Osteoblast (primary cell): ENCODE results near the gene CTBP2. TPM values are rescaled to one million over a fixed set of nuclear protein-coding genes. Genes with fewer than 3 reads are reported as not detected.

Experiments used
- DNase-seq: peaks from one replicate; pipeline ENCODE4 v3.0.0; 2011; ENCODE audit warnings: low spot score, mixed read lengths; ENCODE audit not compliant: insufficient read length; ENCODE audit errors: missing footprints
- H2AFZ ChIP-seq: 2 replicates; pipeline ENCODE4 v1.6.0; 2011; ENCODE audit warnings: mild to moderate bottlenecking, low read length
- H3K27ac ChIP-seq: 2 replicates; pipeline ENCODE4 v1.5.1; 2011; ENCODE audit warnings: mild to moderate bottlenecking, low read depth, low read length, moderate library complexity
- H3K27me3 ChIP-seq: 2 replicates; pipeline ENCODE4 v1.6.0; 2012; ENCODE audit warnings: mild to moderate bottlenecking, control low read depth, inconsistent platforms, low read length, moderate library complexity; ENCODE audit not compliant: insufficient read depth
- H3K36me3 ChIP-seq: 2 replicates; pipeline ENCODE4 v1.5.1; 2011; ENCODE audit warnings: mild to moderate bottlenecking, low read length, control low read depth, moderate library complexity; ENCODE audit not compliant: insufficient read depth
- H3K4me1 ChIP-seq: 2 replicates; pipeline ENCODE4 v1.5.1; 2011; ENCODE audit warnings: mild to moderate bottlenecking, low read length, control low read depth, moderate library complexity; ENCODE audit not compliant: insufficient read depth
- H3K4me2 ChIP-seq: 2 replicates; pipeline ENCODE4 v1.6.0; 2011; ENCODE audit warnings: mild to moderate bottlenecking, low read length; ENCODE audit not compliant: insufficient read depth
- H3K4me3 ChIP-seq: fragments of 200-600 bp; sonication (generic); 3 replicates; pipeline ENCODE4 v1.5.1; 2012; ENCODE audit warnings: mild to moderate bottlenecking, low read length, inconsistent platforms; ENCODE audit not compliant: insufficient read depth
- H3K79me2 ChIP-seq: 2 replicates; pipeline ENCODE4 v1.6.0; 2012; ENCODE audit warnings: mild to moderate bottlenecking, low read length, control low read depth, inconsistent platforms; ENCODE audit not compliant: insufficient read depth
- H3K9me3 ChIP-seq: 2 replicates; pipeline ENCODE4 v1.5.1; 2011; ENCODE audit warnings: low read depth, low read length, control low read depth
- H4K20me1 ChIP-seq: 2 replicates; pipeline ENCODE4 v1.6.0; 2012; ENCODE audit warnings: mild to moderate bottlenecking, low read length, control low read depth; ENCODE audit not compliant: insufficient read depth
- total RNA-seq: library from RNA; depleted of rRNA; stranded (reverse); fragments of >200 nt; gene quantifications from 2 replicates; pipeline ENCODE4 v1.2.3, GENCODE V29; 2012
- TF ChIP-seq, protein P1 (sequence below): IDR thresholded peaks from 2 replicates; pipeline ENCODE4 v1.5.1; 2011; ENCODE audit warnings: mild to moderate bottlenecking, low read depth, low read length, moderate library complexity; ENCODE audit errors: extremely low read depth

The CTBP2 gene
- total RNA-seq, 1 donor = 65.9 TPM

GRCh38 chr10:125174360-125174759 lies 14.0 kb upstream of the CTBP2 start:
- H3K9me3 ChIP-seq = no peaks in the 10 kb centered on the region

GRCh38 chr10:125172694-125173093 lies 12.3 kb upstream of the CTBP2 start:
- Histone ChIP-seq H3K4me1 (no peaks in the 10 kb centered on the region), H3K79me2 (no peaks in the 10 kb centered on the region), H3K27me3 (peaks cover 35% of the 10 kb centered on the region), H3K36me3 (no peaks in the 10 kb centered on the region), H3K27ac (no peak overlapping the region), H3K4me2 (no peak overlapping the region), H4K20me1 (no peaks in the 10 kb centered on the region), H2AFZ (no peak overlapping the region), H3K9me3 (no peaks in the 10 kb centered on the region), H3K4me3 (no peak overlapping the region)
- TF ChIP-seq, protein P1, sequence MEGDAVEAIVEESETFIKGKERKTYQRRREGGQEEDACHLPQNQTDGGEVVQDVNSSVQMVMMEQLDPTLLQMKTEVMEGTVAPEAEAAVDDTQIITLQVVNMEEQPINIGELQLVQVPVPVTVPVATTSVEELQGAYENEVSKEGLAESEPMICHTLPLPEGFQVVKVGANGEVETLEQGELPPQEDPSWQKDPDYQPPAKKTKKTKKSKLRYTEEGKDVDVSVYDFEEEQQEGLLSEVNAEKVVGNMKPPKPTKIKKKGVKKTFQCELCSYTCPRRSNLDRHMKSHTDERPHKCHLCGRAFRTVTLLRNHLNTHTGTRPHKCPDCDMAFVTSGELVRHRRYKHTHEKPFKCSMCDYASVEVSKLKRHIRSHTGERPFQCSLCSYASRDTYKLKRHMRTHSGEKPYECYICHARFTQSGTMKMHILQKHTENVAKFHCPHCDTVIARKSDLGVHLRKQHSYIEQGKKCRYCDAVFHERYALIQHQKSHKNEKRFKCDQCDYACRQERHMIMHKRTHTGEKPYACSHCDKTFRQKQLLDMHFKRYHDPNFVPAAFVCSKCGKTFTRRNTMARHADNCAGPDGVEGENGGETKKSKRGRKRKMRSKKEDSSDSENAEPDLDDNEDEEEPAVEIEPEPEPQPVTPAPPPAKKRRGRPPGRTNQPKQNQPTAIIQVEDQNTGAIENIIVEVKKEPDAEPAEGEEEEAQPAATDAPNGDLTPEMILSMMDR = no peak
- DNase-seq = no peak

More at GRCh38 chr10:125174360-125174759, 14.0 kb upstream of the CTBP2 start:
- H3K36me3 ChIP-seq = no peaks in the 10 kb centered on the region
- no peaks in the 10 kb centered on the region for H3K4me1 ChIP-seq
- no peak overlapping the region for H3K27ac ChIP-seq
- no peaks in the 10 kb centered on the region for H4K20me1 ChIP-seq
- no peak overlapping the region for H3K4me2 ChIP-seq
- H2AFZ ChIP-seq = no peak overlapping the region
- no peak for DNase-seq
- TF ChIP-seq, protein P1 = no peak
- peaks cover 25% of the 10 kb centered on the region for H3K27me3 ChIP-seq
- no peaks in the 10 kb centered on the region for H3K79me2 ChIP-seq
- no peak overlapping the region for H3K4me3 ChIP-seq

- Histone ChIP-seq H3K4me1 (no peaks in the 10 kb centered on the region), H3K4me3 (no peak overlapping the region), H2AFZ (no peak overlapping the region), H3K79me2 (no peaks in the 10 kb centered on the region), H3K27ac (no peak overlapping the region), H3K4me2 (no peak overlapping the region), H3K36me3 (no peaks in the 10 kb centered on the region), H3K9me3 (no peaks in the 10 kb centered on the region), H4K20me1 (no peaks in the 10 kb centered on the region), H3K27me3 (peaks cover 35% of the 10 kb centered on the region)
- no peak for DNase-seq
- TF ChIP-seq, protein P1 = no peak
These were observed 11.3 kb upstream of the CTBP2 start for GRCh38 chr10:125171402-125172306.

DNA sequence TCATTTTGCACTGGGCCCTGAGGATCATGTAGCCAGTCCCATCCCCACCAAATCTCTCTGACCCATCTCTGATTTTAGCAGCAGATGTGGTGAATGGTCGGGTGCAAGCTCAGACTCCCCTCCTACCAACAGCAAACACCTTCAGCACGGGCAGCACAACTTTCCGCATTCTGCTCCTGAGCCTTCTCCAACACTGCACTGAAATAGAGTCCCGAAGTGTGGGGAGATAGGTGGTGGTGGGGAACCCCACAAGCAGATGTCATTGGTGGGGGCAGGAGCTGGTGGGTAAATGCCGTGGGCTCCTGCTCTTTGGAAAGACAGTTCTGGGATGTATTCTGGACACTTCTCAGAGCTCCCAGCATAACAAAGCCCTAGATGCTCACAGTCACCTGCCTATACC lies 9.6 kb upstream of the CTBP2 start:
- Histone ChIP-seq H3K36me3 (no peaks in the 10 kb centered on the region), H4K20me1 (no peaks in the 10 kb centered on the region), H3K4me3 (no peak overlapping the region), H3K4me2 (no peak overlapping the region), H3K27me3 (peaks cover 33% of the 10 kb centered on the region), H3K79me2 (no peaks in the 10 kb centered on the region), H3K27ac (no peak overlapping the region), H2AFZ (no peak overlapping the region), H3K4me1 (no peaks in the 10 kb centered on the region), H3K9me3 (no peaks in the 10 kb centered on the region)
- TF ChIP-seq, protein P1 = no peak
- DNase-seq = no peak
